GM21825 (cell line): ENCODE results near the gene CDC6.
A peak's percentile ranks its signal among the peaks of the same experiment; 100 is the strongest.

ENCODE experiments used
- ATAC-seq: cut with Tn5 transposase; IDR thresholded peaks from one replicate; pipeline ENCODE4 v1.9.1; 2021; ENCODE audit warnings: mild to moderate bottlenecking, moderate library complexity; ENCODE audit not compliant: unreplicated experiment

CDC6 gene, protein sequence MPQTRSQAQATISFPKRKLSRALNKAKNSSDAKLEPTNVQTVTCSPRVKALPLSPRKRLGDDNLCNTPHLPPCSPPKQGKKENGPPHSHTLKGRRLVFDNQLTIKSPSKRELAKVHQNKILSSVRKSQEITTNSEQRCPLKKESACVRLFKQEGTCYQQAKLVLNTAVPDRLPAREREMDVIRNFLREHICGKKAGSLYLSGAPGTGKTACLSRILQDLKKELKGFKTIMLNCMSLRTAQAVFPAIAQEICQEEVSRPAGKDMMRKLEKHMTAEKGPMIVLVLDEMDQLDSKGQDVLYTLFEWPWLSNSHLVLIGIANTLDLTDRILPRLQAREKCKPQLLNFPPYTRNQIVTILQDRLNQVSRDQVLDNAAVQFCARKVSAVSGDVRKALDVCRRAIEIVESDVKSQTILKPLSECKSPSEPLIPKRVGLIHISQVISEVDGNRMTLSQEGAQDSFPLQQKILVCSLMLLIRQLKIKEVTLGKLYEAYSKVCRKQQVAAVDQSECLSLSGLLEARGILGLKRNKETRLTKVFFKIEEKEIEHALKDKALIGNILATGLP

DNA sequence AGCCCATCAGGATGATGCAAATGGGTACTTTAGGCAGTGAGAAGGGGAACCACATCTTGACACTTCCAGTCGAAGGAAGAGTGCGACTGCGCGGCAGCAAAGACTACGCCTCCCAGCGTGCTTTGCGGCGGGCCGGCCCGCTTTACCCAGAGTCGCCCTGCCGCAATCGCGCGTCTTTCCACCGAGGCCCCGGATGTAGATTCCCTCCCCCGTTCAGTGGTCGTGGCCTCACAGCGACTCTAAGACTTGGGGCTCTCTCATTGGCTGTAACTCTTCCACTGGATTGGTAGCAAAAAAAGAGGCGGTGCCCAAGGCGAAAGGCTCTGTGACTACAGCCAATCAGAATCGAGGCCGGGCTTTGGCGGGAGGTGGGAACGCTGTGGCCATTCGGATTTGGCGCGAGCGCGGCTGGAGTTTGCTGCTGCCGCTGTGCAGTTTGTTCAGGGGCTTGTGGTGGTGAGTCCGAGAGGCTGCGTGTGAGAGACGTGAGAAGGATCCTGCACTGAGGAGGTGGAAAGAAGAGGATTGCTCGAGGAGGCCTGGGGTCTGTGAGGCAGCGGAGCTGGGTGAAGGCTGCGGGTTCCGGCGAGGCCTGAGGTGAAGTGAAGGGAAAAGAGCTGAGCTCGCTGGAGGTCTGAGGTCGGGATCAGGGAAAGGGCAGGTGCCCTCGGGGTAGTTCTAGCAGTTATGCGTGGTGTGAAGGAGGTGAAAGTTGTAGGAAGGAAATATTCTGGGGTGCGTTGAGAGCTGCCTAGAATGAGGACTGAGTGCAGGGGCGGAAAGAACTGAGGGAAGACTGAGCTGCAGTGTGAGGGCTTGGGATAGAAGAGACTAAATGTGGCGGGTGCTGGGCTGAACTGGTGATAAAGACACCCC lies at the start of gene CDC6:
CDC6 (plus strand) TSS at position 386 of the 876 bp plus-strand sequence. CDS start 1,542 bp downstream, outside the sequence.
- peak; percentile 85 for ATAC-seq

DNA sequence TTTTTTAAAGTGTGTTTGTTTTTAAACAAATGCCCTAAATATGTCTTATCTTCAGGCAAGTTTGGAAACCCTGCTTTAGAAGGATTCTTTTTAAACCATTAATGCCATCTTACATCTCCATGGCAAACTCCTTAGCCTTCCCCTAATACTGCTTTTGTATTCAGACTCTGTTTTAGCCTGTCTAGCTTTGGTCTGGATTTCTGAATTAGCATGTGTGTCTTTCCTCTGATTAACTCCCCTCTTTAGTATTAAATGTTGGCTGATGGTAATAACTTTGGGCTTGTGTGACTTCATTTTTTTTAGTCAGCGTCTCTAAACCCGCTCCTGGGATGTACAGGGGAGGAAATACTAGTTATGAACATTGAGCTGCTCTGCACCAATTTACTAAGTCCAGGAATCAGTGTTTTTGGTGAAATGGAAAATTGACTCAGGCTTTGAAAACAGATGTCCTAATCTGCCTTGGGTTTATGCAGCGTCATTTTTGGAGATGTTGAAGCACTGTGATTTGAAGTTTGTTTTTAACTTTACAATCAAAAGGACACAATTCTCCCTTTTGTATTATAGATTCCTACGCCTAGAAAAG lies 46.3 kb upstream of the CDC6 start:
- no peak for ATAC-seq

DNA sequence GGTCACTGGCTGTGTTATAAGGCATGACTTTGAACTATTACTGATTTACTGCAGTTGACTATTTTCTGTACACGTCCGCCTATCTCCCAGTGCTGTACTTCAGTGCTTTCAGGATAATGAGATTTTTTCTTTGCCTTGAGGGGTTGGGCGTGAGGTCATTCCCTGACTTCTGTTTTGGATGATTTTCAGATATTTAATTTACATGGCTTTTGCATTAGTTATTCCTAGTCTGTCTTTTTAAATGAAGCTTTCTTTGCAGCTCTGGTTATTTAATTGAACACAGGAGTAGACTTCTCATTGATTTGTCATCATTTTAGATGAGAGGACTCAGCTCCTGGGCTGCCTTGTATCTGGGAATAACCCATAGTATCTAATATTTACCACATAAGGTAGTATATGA lies 44.9 kb upstream of the CDC6 start:
- ATAC-seq = no peak

DNA sequence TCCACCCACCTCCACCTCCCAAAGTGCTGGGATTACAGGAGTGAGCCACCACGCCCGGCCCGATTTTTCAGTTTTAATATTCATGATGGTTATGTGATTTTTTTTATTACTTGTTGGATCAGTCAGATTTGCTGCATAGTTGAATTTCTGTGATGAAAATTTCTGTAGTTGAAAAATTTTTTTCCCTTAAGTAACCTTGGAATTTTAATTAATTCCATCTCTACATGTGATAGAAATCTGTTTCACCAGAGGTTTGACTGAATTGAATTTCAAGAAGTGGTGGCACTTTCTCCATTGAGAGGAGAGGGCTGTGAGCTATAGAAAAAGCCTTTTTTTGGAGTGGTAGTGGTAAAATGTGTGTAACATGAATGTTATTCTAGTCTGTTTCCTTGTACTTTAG lies 43.9 kb upstream of the CDC6 start:
- no peak for ATAC-seq

DNA sequence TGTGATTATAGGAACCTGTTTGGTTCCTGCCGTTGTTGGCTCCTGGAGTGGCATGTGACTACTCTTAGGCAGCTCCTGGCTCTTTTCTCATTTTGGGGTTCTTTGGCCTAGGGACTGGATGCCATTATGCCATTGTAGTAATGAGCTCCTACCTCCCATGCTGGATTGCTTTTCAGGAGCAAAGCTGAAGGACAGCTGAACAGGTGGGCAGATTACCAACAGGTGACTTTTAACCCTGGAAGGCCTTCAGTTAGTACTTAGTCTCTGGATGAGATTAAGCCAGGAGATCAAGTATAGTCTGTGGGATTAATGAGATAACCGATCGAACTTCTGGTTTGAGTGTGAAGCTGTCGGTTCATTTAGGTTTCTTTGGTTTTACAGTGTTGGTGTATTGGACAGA lies 43.4 kb upstream of the CDC6 start:
- no peak for ATAC-seq

DNA sequence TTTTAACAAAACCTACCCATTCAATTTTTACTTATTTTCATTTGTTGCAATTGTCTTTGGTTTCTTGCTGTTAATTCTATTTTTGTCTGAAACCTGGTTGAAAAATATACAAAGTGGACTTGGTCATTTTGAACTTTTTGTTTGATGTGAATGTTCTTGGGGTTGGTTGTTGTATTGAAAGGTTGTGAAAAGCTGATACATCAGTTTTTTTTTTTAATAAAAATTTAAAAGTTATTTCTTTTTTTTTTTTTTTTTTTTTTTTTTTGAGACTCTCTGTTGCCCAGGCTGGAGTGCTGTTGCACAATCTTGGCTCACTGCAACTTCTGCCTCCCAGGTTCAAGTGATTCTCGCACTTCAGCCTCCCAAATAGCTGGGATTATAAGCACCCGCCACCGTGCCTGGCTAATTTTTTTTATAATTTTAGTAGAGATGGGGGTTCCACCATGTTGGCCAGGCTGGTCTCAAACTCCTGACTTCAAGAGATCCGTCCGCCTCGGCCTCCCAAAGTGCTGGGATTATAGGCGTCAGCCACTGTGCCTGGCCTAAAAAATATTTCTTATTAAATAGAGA lies 39.7 kb upstream of the CDC6 start:
- ATAC-seq = no peak

DNA sequence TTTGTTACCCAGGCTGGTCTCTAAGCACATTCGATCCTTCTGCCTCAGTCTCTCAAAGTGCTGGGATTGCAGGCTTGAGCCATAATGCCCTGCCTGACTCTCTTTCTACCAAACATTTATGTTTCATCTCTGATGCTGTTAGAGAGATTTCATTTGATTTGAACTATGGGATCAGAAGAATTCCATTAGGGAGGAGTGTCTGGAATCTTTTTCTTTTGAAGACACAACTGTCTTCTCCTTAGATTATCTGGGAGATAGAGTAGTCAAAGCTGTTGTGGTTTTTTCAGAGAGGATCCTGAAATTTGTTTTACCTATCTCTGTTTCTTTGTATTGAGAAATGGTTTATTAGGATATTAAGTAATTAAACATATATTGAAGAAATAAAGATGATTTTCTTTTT lies 39.2 kb upstream of the CDC6 start:
- ATAC-seq = no peak

DNA sequence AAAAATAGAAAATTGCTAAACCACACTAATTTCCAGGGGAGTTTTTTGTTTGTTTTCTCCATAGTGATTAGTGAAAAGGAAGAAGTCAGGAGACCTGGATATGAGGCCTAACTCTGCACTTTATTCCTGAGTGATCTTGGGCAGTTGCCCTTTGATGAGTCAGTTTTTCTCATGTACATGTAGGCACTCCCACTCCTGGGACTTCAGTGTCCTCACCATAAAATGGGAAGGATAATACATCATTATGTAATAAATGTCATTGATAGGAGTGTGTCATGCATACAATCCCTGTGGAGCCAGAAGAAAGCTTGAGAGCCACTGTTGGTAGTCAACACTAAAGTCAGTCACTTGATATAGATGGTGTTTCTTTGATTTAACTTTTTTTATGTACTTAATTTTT lies 36.1 kb upstream of the CDC6 start:
- ATAC-seq = no peak

DNA sequence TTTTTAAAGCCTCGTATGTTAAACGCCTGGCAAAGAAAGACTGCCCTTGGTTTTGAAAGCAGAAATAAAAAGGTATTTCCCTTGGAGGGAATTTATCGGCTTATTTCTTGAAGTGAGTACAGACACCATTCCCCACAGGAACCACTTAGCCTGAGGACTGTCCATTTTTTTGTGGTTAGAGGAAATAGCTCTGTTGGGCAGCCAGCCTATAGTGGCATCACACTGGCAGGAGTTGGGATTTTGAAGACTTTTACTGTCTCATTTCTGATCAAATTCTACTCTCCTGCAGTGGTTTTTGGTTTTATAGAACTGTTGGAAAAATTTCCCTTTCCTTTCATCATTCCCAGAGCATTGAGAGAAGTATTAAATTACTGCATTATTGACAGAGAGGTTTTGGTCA lies 34.1 kb upstream of the CDC6 start:
- no peak for ATAC-seq

DNA sequence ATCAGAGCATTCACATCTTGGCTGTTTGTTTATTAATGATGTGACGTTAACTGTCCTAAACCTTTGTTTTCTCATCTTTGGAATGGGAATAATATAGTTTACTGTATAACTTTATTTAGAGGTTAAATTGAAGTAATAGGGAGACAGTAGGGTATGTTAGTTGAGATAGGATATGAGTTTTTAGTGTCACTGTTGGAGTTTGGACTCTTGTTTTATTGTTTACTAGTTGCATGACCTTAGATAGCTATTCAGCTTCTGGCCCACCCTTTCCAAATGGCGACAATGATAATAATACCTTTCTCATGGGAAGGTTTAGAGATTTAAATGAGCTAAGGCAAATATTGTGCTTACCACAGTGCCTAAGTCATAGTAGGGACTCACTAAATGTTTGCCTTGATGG lies 28.2 kb upstream of the CDC6 start:
- ATAC-seq = no peak

DNA sequence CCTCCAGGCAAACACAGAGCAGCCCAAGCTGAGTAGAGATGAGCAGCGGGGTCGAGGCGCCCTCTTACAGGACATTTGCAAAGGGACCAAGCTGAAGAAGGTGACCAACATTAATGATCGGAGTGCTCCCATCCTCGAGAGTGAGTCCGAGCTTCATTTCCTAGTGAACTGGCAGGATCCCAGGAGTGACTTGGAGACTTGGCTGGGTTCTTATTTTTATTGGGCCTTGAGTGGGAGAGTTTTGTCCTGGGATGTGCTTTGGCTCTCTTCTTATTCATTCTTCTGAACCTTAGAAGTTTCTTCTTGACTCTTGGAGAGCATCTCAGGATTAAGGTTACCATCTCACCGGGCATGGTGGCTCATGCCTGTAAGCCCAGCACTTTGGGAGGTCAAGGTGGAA lies 27.2 kb upstream of the CDC6 start:
- no peak for ATAC-seq

DNA sequence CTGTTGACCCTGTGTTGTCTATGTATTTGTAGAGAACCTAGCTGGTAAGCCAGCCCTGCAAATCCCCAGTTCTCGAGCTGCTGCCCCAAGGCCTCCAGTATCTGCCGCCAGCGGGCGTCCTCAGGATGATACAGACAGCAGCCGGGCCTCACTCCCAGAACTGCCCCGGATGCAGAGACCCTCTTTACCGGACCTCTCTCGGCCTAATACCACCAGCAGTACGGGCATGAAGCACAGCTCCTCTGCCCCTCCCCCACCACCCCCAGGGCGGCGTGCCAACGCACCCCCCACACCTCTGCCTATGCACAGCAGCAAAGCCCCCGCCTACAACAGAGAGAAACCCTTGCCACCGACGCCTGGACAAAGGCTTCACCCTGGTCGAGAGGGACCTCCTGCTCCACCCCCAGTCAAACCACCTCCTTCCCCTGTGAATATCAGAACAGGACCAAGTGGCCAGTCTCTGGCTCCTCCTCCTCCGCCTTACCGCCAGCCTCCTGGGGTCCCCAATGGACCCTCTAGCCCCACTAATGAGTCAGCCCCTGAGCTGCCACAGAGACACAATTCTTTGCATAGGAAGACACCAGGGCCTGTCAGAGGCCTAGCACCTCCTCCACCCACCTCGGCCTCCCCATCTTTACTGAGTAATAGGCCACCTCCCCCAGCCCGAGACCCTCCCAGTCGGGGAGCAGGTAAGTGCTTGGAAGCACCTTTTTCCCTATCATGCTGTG lies 23.1 kb upstream of the CDC6 start:
- ATAC-seq = no peak

DNA sequence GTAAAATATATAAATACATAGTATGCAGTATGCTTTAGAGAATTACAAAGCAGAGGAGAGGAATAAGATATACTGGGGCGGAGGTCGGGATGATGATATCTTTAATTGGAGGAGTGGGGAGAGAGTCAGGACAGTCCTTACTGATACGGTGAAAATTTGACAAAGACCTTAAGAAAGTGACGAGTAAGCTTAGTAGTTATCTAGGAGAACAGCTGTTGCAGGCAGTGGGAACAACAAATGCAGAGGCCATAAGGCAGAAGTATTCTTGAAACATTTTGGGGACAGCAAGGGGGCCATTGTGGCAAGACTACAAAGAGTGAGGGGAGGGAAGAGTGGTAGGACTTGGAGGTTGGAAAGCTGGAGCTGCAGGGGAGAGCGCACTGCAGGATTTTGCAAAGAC lies 22.3 kb upstream of the CDC6 start:
- no peak for ATAC-seq

DNA sequence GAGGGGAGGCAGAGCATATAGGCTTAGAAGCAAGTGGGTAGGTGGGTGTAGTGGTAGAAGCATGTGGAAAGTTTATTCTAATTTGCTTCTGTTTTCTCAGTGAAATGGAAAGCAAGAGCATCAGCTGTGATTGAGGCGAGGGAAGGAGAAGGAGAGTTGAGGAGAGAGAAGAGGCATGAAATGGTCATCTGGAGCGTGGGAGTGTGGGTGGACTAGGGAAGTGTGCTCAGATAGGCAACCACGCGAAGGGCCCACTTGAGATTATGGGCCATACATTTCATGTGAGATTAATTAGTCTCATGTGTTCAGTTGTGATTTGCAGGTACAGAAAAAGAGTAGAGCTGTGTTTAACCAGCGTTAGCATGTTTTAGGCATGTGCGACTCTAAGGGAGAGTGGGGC lies 20.8 kb upstream of the CDC6 start:
- no peak for ATAC-seq

DNA sequence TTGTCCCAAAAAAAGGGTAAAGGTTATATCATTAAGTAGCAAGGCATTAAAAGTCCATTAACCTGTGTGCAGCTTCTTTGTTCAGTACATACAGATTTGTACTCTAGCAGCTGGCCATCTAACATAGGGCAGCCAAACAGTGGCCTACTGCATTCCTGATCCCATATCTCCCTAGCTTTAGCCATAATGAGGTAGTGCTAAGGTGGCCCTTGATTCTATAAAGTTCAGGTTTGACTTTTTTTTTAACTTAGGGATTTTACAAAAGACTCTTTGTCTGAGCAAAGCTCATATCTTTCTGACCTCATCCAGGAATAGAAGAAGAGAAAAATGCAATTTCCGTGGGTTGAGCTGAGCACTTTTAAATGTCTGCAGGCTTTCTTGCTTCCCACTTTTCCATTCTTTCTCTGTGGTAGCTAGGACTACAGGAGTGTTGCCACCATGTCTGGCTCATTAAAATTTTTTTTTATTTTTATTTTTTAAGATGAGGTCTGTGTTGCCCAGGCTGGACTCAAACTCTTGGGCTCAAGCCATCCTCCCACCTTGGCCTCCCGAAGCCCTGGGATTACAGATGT lies 19.5 kb upstream of the CDC6 start:
- no peak for ATAC-seq

DNA sequence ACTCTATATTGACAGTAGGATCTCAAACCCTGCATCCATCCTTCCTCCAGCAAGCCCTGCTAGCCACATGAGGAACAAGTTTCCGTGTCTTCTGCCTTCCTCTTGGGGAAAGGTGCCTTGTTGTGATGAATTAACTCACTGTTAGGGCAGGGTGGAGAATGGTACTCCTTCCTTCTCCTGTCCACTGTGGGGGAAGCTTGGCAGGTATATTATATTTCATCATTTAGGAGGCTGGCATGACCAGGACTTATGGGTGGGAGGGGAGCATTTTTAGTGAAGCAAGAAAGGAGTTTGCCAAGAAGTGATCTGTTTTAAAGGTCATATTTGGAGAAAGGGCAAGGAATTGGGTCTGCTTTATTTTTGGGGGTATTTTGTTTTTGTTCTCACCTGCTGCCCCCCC lies 9.3 kb upstream of the CDC6 start:
- no peak for ATAC-seq

DNA sequence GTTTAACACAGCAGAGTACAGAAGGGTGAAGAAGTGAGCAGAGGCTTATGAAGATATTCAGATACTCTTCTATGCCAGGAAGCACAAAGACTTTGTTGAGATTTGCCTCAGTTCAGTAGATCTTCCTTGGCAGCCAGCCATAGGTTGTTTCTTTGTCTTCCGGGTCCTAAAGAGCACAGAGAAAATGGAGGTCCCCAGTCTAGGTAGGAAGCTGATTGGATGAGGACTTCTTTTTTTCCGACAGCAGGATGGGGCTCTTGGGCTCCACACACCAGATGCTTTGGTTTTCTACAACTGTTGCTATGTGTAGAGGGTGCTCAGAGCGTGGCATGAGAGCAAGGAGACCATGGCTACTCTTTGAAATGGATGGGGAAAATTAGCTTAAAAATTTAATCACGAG lies 8.3 kb upstream of the CDC6 start:
- ATAC-seq = no peak

DNA sequence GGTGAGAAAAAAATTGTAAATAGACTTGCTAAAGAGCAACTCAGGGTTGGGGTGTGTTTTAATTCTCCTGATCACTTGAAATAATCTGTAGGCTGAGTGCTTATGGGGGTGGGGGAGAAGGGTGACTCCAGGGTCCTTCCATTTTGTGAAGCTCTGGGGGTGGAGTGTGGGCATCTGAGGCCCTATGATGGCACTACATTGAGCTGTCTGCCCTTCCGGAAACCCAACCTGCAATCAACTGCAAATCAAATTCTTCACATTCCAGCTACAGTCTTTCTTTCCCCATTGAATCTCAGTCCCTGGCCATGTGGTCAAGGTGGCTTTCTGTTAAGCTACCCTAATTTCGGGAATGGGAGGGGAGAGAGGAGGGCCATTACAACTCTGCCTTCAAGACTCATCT lies 6.0 kb upstream of the CDC6 start:
- ATAC-seq = no peak

DNA sequence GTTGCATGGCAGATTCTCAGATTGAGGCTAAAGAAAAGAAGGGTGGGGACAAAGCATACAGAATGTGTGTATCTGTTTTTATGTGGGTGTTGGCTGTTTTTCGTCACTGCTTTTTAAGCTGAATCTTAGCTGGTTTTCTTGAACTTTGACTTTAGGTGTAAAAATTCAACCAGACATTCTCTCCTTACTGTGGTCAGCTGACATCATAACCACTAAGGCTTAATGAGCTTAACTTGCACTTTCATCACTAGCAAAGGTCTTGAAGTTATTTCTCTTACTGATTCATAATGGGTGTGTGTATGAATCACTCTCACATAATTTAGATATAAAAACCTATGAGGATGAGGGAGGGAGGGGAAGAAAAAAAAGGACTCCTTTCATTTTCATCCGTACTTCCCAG lies 4.0 kb upstream of the CDC6 start:
- ATAC-seq = no peak

DNA sequence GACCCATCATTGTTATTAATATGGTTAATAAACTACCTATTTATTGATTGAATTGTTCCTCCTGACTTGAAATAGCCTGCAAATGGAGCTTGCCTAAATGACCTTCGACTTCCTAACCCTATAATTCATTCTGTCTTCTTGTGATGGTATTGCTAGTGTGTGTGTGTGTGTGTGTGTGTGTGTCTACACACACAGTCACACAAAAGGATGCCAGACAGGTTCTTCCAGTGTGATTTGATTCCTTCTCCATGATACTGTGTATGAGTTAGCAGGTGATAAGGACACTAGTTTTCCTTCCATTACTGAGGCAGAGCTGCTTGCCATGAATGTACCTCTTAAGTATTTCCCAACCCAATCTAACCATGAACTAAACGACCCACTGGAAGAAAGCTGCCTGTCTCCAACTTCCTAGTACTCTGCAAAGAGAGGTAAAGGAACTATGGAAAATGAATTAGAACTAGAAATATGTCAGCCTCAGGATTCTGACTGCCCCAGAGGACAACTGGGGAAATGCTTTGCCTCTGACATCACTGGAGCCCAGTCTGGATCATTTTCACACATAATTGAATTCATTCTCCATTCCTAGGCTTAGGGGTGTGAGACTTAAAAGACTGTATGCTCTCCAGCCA lies 3.5 kb upstream of the CDC6 start:
- no peak for ATAC-seq
